GM23338 (cell line): ENCODE measurements around the gene AOPEP. TPM values are rescaled to one million over a fixed set of nuclear protein-coding genes. Genes with fewer than 3 reads are reported as not detected.

Experiments
- ATAC-seq: fragments of 200-7000 bp; cut with Tn5 transposase; 3 replicates; pipeline ENCODE4 v1.9.1; 2020
- DNase-seq: peaks from one replicate; pipeline ENCODE4 v3.0.0-alpha.2; 2015; ENCODE audit warnings: low spot score
- H2AFZ ChIP-seq: fragments of 200-600 bp; sonication (generic); 2 replicates; pipeline ENCODE4 v1.8.0; 2016; ENCODE audit warnings: antibody characterized with exemption, mild to moderate bottlenecking, moderate library complexity
- H3F3A ChIP-seq: fragments of 200-600 bp; sonication (generic); replicated peaks from 2 replicates; pipeline ENCODE4 v1.8.0; 2017; ENCODE audit warnings: antibody characterized with exemption, mixed run types, low read depth
- H3K27ac ChIP-seq: fragments of 200-600 bp; sonication (generic); 2 replicates; pipeline ENCODE4 v1.6.1; 2016; ENCODE audit warnings: low read depth
- H3K27me3 ChIP-seq: fragments of 200-600 bp; sonication (generic); 2 replicates; pipeline ENCODE4 v1.8.0; 2016; ENCODE audit warnings: mild to moderate bottlenecking, mixed run types, moderate library complexity; ENCODE audit not compliant: insufficient read depth
- H3K36me3 ChIP-seq: fragments of 200-600 bp; sonication (generic); 2 replicates; pipeline ENCODE4 v1.8.0; 2016; ENCODE audit warnings: mild to moderate bottlenecking; ENCODE audit not compliant: insufficient read depth
- H3K4me1 ChIP-seq: fragments of 200-600 bp; sonication (generic); 2 replicates; pipeline ENCODE4 v1.8.0; 2016; ENCODE audit warnings: mild to moderate bottlenecking, moderate library complexity; ENCODE audit not compliant: insufficient read depth
- H3K4me2 ChIP-seq: fragments of 200-600 bp; sonication (generic); 2 replicates; pipeline ENCODE4 v1.7.1; 2017; ENCODE audit warnings: mixed run types
- H3K4me3 ChIP-seq: fragments of 200-600 bp; sonication (generic); 2 replicates; pipeline ENCODE4 v1.6.1; 2016; ENCODE audit warnings: mixed run types
- H3K79me2 ChIP-seq: fragments of 200-600 bp; sonication (generic); replicated peaks from 2 replicates; pipeline ENCODE4 v1.8.0; 2017; ENCODE audit warnings: mild to moderate bottlenecking; ENCODE audit not compliant: insufficient read depth
- H3K9me2 ChIP-seq: fragments of 200-600 bp; sonication (generic); 2 replicates; pipeline ENCODE4 v1.8.0; 2017; ENCODE audit not compliant: insufficient read depth
- H4K20me1 ChIP-seq: fragments of 200-600 bp; sonication (generic); replicated peaks from 2 replicates; pipeline ENCODE4 v1.8.0; 2017; ENCODE audit warnings: mild to moderate bottlenecking; ENCODE audit not compliant: insufficient read depth
- H3K27ac Mint-ChIP-seq: 2 replicates; pipeline ENCODE4 v1.8.0; 2020; ENCODE audit warnings: inconsistent platforms, mild to moderate bottlenecking, moderate library complexity, mixed read lengths
- H3K27me3 Mint-ChIP-seq: 3 replicates; pipeline ENCODE4 v1.8.0; 2022; ENCODE audit warnings: low read depth, mild to moderate bottlenecking, moderate library complexity, mixed read lengths, inconsistent platforms; ENCODE audit not compliant: insufficient read depth, poor library complexity
- H3K36me3 Mint-ChIP-seq: 3 replicates; pipeline ENCODE4 v1.8.0; 2021; ENCODE audit warnings: low read depth, mild to moderate bottlenecking, inconsistent platforms, moderate library complexity, mixed read lengths
- H3K4me1 Mint-ChIP-seq: 3 replicates; pipeline ENCODE4 v1.8.0; 2020; ENCODE audit warnings: mild to moderate bottlenecking, inconsistent platforms, mixed read lengths
- H3K4me3 Mint-ChIP-seq: 3 replicates; pipeline ENCODE4 v1.8.0; 2021; ENCODE audit warnings: moderate library complexity, mild to moderate bottlenecking, inconsistent platforms, mixed read lengths
- H3K9me3 Mint-ChIP-seq: 3 replicates; pipeline ENCODE4 v1.8.0; 2020; ENCODE audit warnings: moderate library complexity, mild to moderate bottlenecking, inconsistent platforms, mixed read lengths
- CREB1 ChIP-seq: fragments of 250-450 bp; sonication (Bioruptor Pico); IDR thresholded peaks from 2 replicates; pipeline ENCODE4 v1.5.0; 2020; ENCODE audit warnings: low read depth, mild to moderate bottlenecking, moderate library complexity
- CTCF ChIP-seq, 2 experiments: fragments of 200-600 bp in 1 of 2; sonication (generic) in 1 of 2; conservative IDR thresholded peaks; 2 replicates each; pipeline versions ENCODE4 v1.5.1 to v1.6.1; 2016 to 2017; ENCODE audit warnings: antibody characterized with exemption in 2 of 2, low read depth in 2 of 2, mild to moderate bottlenecking in 2 of 2, moderate library complexity in 1 of 2
- ETS1 ChIP-seq: IDR thresholded peaks from 2 replicates; pipeline ENCODE4 v1.6.1; 2016; ENCODE audit warnings: antibody characterized with exemption
- EZH2 ChIP-seq: fragments of 200-600 bp; sonication (generic); IDR thresholded peaks from one replicate; pipeline ENCODE4 v1.8.0; 2017; ENCODE audit warnings: antibody characterized with exemption, mild to moderate bottlenecking, low read depth; ENCODE audit not compliant: unreplicated experiment
- EZH2phosphoT487 ChIP-seq: fragments of 200-600 bp; sonication (generic); IDR thresholded peaks from one replicate; pipeline ENCODE4 v1.8.1; 2018; ENCODE audit warnings: antibody characterized with exemption; ENCODE audit not compliant: unreplicated experiment
- JUNB ChIP-seq: IDR thresholded peaks from one replicate; pipeline ENCODE4 v1.6.1; 2016; ENCODE audit warnings: antibody characterized with exemption; ENCODE audit not compliant: unreplicated experiment
- NANOG ChIP-seq: IDR thresholded peaks from 2 replicates; pipeline ENCODE4 v1.6.1; 2016; ENCODE audit warnings: antibody characterized with exemption, borderline replicate concordance
- POLR2AphosphoS5 ChIP-seq: IDR thresholded peaks from 2 replicates; pipeline ENCODE4 v1.6.1; 2016; ENCODE audit warnings: antibody characterized with exemption, low read depth
- REST ChIP-seq: IDR thresholded peaks from one replicate; pipeline ENCODE4 v1.6.1; 2018; ENCODE audit warnings: antibody characterized with exemption; ENCODE audit not compliant: unreplicated experiment
- STAT1 ChIP-seq: IDR thresholded peaks from one replicate; pipeline ENCODE4 v1.6.1; 2016; ENCODE audit warnings: antibody characterized with exemption; ENCODE audit not compliant: unreplicated experiment
- ZNF114 ChIP-seq: fragments of 250-450 bp; sonication (Bioruptor Pico); IDR thresholded peaks from 2 replicates; pipeline ENCODE4 v1.5.0; 2020; ENCODE audit warnings: mild to moderate bottlenecking, moderate library complexity
- ZNF331 ChIP-seq: fragments of 250-450 bp; sonication (Bioruptor Pico); IDR thresholded peaks from 2 replicates; pipeline ENCODE4 v1.5.0; 2020; ENCODE audit warnings: low read depth, mild to moderate bottlenecking, moderate library complexity
- ZNF462 ChIP-seq: fragments of 250-450 bp; sonication (Bioruptor Pico); IDR thresholded peaks from 2 replicates; pipeline ENCODE4 v1.5.0; 2020; ENCODE audit warnings: mild to moderate bottlenecking, moderate library complexity
- polyA plus RNA-seq: library from polyadenylated mRNA; unstranded; fragments of >200 nt; fragmentation: Nextera tagmentation; extraction: Ambion mirVana; gene quantifications from 2 replicates; pipeline ENCODE4 v1.2.1, GENCODE V29; 2016
- total RNA-seq: library from RNA; depleted of rRNA; stranded (reverse); fragments of >200 nt; shearing (Covaris generic); gene quantifications from 2 replicates; pipeline ENCODE4 v1.2.3, GENCODE V29; 2014

AOPEP gene
- total and polyA plus RNA-seq, 2 experiments from 2014 or later: 7.0 to 16.5 TPM

- Mint-ChIP-seq H3K9me3 (no peaks in the 10 kb centered on the region), H3K4me1 (peaks cover 5% of the 10 kb centered on the region), H3K27me3 (peaks cover 2% of the 10 kb centered on the region), H3K36me3 (no peaks in the 10 kb centered on the region), H3K27ac (no peak overlapping the region), H3K4me3 (no peak overlapping the region)
- Histone ChIP-seq H3K4me2 (no peak overlapping the region), H3K36me3 (no peaks in the 10 kb centered on the region), H3K27me3 (no peaks in the 10 kb centered on the region), H4K20me1 (no peaks in the 10 kb centered on the region; the same call in none of the 2 replicates), H3K9me2 (no peaks in the 10 kb centered on the region), H3K4me3 (no peak overlapping the region), H3K4me1 (no peaks in the 10 kb centered on the region), H3K27ac (no peak overlapping the region), H3F3A (no peaks in the 10 kb centered on the region), H2AFZ (no peak overlapping the region), H3K79me2 (peaks cover 8% of the 10 kb centered on the region; the same call in 1 of the 2 replicates)
- ATAC-seq (no peak), DNase-seq (no peak)
- TF ChIP-seq NANOG (no peak), EZH2phosphoT487 (no peak), CTCF (conservative IDR thresholded peaks at IDR 0.05; ENCODE audit: low read depth in 2 of 2) (no peak), CREB1 (CRISPR knock-in tag) (no peak), POLR2AphosphoS5 (no peak), STAT1 (no peak), ZNF114 (CRISPR knock-in tag) (no peak), REST (no peak), ZNF331 (no peak), ZNF462 (CRISPR knock-in tag) (no peak), JUNB (no peak), EZH2 (no peak), ETS1 (no peak)
Observed at GRCh38 chr9:94770334-94770733, 43.8 kb downstream of the AOPEP start.
